ENCODE data around the gene CFAP46. TPM values are rescaled to one million over a fixed set of nuclear protein-coding genes. Genes with fewer than 3 reads are reported as not detected.
"Not testable (repeated sequence)": the region's sequence is repeated elsewhere in the genome, so short reads cannot be mapped to it uniquely, and the experiment has no call there.

Gene CFAP46
- total and polyA plus RNA-seq, 2 of the 4 experiments (the other 2 are of a cell fraction), result 1.3 to 1.8 TPM

- H3K23ac ChIP-seq (ENCODE audit: low read depth, low read length); POLR2A ChIA-PET (ENCODE audit: unreplicated experiment); H3K27me3 ChIP-seq (ENCODE audit: control insufficient read depth, insufficient read depth, low read length); intact Hi-C loops (cut with micrococcal nuclease); H4K91ac ChIP-seq (ENCODE audit: insufficient read depth, low read depth, low read length); BruUV-seq (replicated peaks); H2AFZ ChIP-seq (replicated peaks; ENCODE audit: low read length, poor library complexity); H4K8ac ChIP-seq (ENCODE audit: low read depth in 2 of 2, low read length in 2 of 2); H2AK9ac ChIP-seq (replicated peaks; ENCODE audit: low read depth, low read length, poor library complexity); H3K56ac ChIP-seq (ENCODE audit: extremely low read depth, insufficient read depth, low read length); H3K4me3 ChIP-seq (ENCODE audit: insufficient read depth, low read depth, low read length); CTCF ChIA-PET; H2BK5ac ChIP-seq (ENCODE audit: low read depth, low read length, poor library complexity, severe bottlenecking); dilution Hi-C loops (cut with HindIII; ENCODE audit: low sequenced_read_pairs, unreplicated experiment); H3K9ac ChIP-seq (ENCODE audit: low read depth, low read length); H2BK20ac ChIP-seq (ENCODE audit: low read depth, low read length); H4K20me1 ChIP-seq (ENCODE audit: insufficient read depth, low read length); H3K14ac ChIP-seq (replicated peaks; ENCODE audit: low read depth, low read length); in situ Hi-C loops (cut with MboI; ENCODE audit: low sequenced_read_pairs); H2BK15ac ChIP-seq (ENCODE audit: low read depth, low read length); H3K36me3 ChIP-seq (ENCODE audit: control insufficient read depth, insufficient read depth, low read length); H3K9me1 ChIP-seq (ENCODE audit: insufficient read depth, low read length); H3K4me1 ChIP-seq (ENCODE audit: control insufficient read depth, insufficient read depth, low read length); H3K79me1 ChIP-seq (ENCODE audit: low read depth in 1 of 2, low read length in 2 of 2); H2AK5ac ChIP-seq (ENCODE audit: low read depth, low read length); H3K4ac ChIP-seq (ENCODE audit: low read depth, low read length); H2BK120ac ChIP-seq (ENCODE audit: low read depth, low read length); ATAC-seq (ENCODE audit: low read depth); H3K18ac ChIP-seq (ENCODE audit: low read depth, low read length); H3K4me2 ChIP-seq (ENCODE audit: low read depth, low read length); DNase-seq; H3K27ac ChIP-seq (ENCODE audit: insufficient read depth, low read length); H4K5ac ChIP-seq (ENCODE audit: low read depth, low read length); H3K9me3 ChIP-seq (ENCODE audit: control insufficient read depth, insufficient read depth, low read length): not testable (repeated sequence)
- WGBS, 2 experiments (ENCODE audit: extremely low coverage in 2 of 2, insufficient read length in 1 of 2), result 60% methylated on average over 5 of the region's 7 CpGs; no CpG with 5 or more reads in 1 of the 2 experiments
Observed at GRCh38 chr10:132923384-132923783, 19.0 kb downstream of the CFAP46 start.
